MCF 10A (cell line): ENCODE data around the gene ADAM12. TPM values are rescaled to one million over a fixed set of nuclear protein-coding genes. Genes with fewer than 3 reads are reported as not detected.
"Not testable (repeated sequence)": the region's sequence is repeated elsewhere in the genome, so short reads cannot be mapped to it uniquely, and the experiment has no call there.

Experiments
- BruUV-seq: library from RNA; stranded (reverse); fragments of 400-500 nt; replicated peaks from 2 replicates; lab custom pipeline; 2021; lab: Mats Ljungman, UMichigan
- CTCF ChIA-PET: fragments of 300-600 bp; sonication (Branson Sonifier 250); formaldehyde crosslinking; extraction: SDS; loops from one replicate; lab custom pipeline; 2021; ENCODE audit warnings: antibody characterized with exemption, inconsistent platforms; lab: Yijun Ruan, JAX
- POLR2A ChIA-PET: fragments of 300-600, 350-650 bp; sonication (Branson Sonifier 250); formaldehyde crosslinking; extraction: SDS; loops from one replicate; lab custom pipeline; 2020; ENCODE audit warnings: antibody characterized with exemption, inconsistent platforms; lab: Yijun Ruan, JAX
- DNase-seq: peaks from one replicate; pipeline ENCODE4 v3.0.0-alpha.2; 2018; ENCODE audit not compliant: unreplicated experiment
- H3K27ac Mint-ChIP-seq: one replicate; pipeline ENCODE4 v1.8.0; 2022; ENCODE audit warnings: mild to moderate bottlenecking, low read depth, mixed read lengths; ENCODE audit not compliant: unreplicated experiment
- H3K27me3 Mint-ChIP-seq: one replicate; pipeline ENCODE4 v1.8.0; 2022; ENCODE audit warnings: mixed read lengths; ENCODE audit not compliant: insufficient read depth, unreplicated experiment
- H3K36me3 Mint-ChIP-seq: one replicate; pipeline ENCODE4 v1.8.0; 2022; ENCODE audit warnings: mild to moderate bottlenecking, moderate library complexity, mixed read lengths; ENCODE audit not compliant: insufficient read depth, unreplicated experiment
- H3K4me1 Mint-ChIP-seq: one replicate; pipeline ENCODE4 v1.8.0; 2022; ENCODE audit warnings: mixed read lengths; ENCODE audit not compliant: insufficient read depth, unreplicated experiment
- H3K4me3 Mint-ChIP-seq: one replicate; pipeline ENCODE4 v1.8.0; 2022; ENCODE audit warnings: mild to moderate bottlenecking, moderate library complexity, mixed read lengths; ENCODE audit not compliant: unreplicated experiment
- H3K9me3 Mint-ChIP-seq: one replicate; pipeline ENCODE4 v1.8.0; 2022; ENCODE audit warnings: mixed read lengths; ENCODE audit not compliant: unreplicated experiment
- intact Hi-C: fragments of 100-400 bp; cut with micrococcal nuclease; formaldehyde crosslinking; loops from 2 replicates; pipeline ENCODE4 v1.14.1; 2022
- total RNA-seq: library from RNA; stranded (reverse); gene quantifications from 2 replicates; pipeline ENCODE4 v1.2.3, GENCODE V29; 2022
- TF ChIP-seq, protein P1 (sequence below): fragments of 200-600 bp; IDR thresholded peaks from one replicate; pipeline ENCODE4 v1.8.0; 2022; ENCODE audit warnings: antibody characterized with exemption, mild to moderate bottlenecking; ENCODE audit not compliant: unreplicated experiment

Gene ADAM12
- total RNA-seq, 1 experiment from 2014 or later: 2.2 TPM

DNA sequence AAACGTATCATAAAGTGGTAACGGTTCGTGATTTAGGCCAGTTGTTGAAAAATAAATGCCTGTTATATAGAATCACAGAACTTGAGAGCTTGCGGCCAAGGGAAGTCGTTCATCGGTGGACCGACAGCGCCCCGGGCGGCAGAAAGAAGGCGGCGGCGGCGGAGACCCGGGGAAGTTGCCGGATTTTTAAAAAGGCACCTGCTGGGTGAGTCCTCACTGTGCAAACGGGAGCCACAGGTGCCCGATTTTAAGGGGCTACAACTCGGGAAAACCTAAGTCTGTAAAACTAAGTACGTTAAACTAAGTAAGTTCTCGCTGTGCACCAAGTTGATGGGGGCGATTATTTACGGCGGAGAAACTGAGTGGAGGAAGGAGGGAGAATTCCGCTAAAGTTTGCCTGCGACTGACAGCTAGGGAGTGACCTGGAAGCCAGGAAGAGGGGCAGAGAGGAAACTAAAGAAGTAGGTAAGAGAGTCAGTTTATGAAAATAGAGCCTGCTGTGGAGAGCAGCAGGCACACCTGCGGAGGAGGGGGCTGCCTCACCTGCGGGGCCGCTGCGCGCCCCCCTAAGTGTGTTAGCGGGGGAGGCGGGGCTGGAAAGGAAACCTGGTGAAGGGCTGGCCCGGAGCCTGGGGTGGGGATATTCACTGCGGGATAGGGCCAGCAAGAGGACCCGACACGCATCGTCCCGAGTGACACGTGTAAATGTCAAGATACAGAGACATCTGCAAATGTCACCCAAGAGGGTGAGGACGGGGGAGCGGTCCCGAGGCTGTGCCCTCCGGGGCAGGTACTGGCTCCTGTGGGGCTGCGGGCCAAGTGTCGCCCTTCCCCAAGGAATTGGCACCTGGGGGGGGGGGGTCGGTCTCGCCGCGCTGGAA, 996 bp downstream of the ADAM12 start:
- peak; percentile 78 for DNase-seq
- peaks cover 11% of the 10 kb centered on the region for H3K27me3 Mint-ChIP-seq
- peak overlapping the region; percentile 18 for H3K27ac Mint-ChIP-seq
- ChIA-PET POLR2A (interaction anchor here (0.6 kb wide), 1 partner anchor 358 kb away, joined by 3 read pairs; no protein-coding TSS in a partner anchor), CTCF (interaction anchor here (0.5 to 2.5 kb wide), 9 partner anchors 21 to 578 kb away, joined by 3 to 7 read pairs (median 4); no protein-coding TSS in a partner anchor)
- BruUV-seq: no TSS peak
- H3K4me1 Mint-ChIP-seq: peaks cover 9% of the 10 kb centered on the region
- no peaks in the 10 kb centered on the region for H3K9me3 Mint-ChIP-seq
- H3K36me3 Mint-ChIP-seq: no peaks in the 10 kb centered on the region
- intact Hi-C loops: loop anchor here (1.0 to 10.0 kb wide), 7 partner anchors 117 to 518 kb away; no protein-coding TSS in a partner anchor
- TF ChIP-seq, protein P1, sequence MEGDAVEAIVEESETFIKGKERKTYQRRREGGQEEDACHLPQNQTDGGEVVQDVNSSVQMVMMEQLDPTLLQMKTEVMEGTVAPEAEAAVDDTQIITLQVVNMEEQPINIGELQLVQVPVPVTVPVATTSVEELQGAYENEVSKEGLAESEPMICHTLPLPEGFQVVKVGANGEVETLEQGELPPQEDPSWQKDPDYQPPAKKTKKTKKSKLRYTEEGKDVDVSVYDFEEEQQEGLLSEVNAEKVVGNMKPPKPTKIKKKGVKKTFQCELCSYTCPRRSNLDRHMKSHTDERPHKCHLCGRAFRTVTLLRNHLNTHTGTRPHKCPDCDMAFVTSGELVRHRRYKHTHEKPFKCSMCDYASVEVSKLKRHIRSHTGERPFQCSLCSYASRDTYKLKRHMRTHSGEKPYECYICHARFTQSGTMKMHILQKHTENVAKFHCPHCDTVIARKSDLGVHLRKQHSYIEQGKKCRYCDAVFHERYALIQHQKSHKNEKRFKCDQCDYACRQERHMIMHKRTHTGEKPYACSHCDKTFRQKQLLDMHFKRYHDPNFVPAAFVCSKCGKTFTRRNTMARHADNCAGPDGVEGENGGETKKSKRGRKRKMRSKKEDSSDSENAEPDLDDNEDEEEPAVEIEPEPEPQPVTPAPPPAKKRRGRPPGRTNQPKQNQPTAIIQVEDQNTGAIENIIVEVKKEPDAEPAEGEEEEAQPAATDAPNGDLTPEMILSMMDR: peak; percentile 74
- peak overlapping the region; percentile 86 for H3K4me3 Mint-ChIP-seq

DNA sequence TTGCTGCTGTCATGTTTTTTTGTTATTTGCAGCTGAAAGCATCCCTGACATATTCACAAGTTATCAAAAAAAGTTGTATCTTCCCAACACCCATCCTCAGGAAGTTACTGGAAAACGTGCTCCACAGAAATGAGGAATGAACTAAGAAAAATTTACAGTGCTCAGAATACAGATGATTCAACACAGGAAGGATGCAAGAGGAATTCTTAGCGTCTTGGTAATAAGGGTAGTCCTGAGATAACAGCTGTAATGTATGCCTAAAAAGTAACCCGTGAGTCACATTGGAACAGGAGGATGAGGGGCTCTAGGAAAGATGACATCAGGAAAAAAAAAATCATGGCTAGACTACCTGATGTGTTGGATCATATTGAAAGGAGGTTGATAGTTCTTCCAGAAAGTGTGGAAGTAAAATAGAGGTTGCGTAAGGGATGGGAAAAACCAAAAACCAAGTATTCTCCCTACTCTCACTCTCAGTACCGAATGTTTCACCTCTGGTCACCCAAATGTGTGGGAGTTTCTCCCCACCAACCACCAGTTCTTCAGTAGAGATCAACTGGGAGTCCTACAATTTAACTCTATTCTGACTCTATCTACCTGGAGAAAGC, 3.9 kb downstream of the ADAM12 start:
- peaks cover 9% of the 10 kb centered on the region for H3K4me1 Mint-ChIP-seq
- no TSS peak for BruUV-seq
- CTCF ChIA-PET: interaction anchor here (0.8 to 1.4 kb wide), 2 partner anchors 10 to 450 kb away, joined by 3 to 5 read pairs; no protein-coding TSS in a partner anchor
- peak; percentile 37 for DNase-seq
- H3K9me3 Mint-ChIP-seq: no peaks in the 10 kb centered on the region
- no peak overlapping the region for H3K27ac Mint-ChIP-seq
- H3K27me3 Mint-ChIP-seq: peaks cover 11% of the 10 kb centered on the region
- POLR2A ChIA-PET: no interaction called here
- TF ChIP-seq, protein P1: no peak
- peaks cover 5% of the 10 kb centered on the region for H3K36me3 Mint-ChIP-seq
- H3K4me3 Mint-ChIP-seq: no peak overlapping the region
- intact Hi-C loops: loop anchor here (10.0 kb wide), 1 partner anchor 130 kb away; no protein-coding TSS in a partner anchor

DNA sequence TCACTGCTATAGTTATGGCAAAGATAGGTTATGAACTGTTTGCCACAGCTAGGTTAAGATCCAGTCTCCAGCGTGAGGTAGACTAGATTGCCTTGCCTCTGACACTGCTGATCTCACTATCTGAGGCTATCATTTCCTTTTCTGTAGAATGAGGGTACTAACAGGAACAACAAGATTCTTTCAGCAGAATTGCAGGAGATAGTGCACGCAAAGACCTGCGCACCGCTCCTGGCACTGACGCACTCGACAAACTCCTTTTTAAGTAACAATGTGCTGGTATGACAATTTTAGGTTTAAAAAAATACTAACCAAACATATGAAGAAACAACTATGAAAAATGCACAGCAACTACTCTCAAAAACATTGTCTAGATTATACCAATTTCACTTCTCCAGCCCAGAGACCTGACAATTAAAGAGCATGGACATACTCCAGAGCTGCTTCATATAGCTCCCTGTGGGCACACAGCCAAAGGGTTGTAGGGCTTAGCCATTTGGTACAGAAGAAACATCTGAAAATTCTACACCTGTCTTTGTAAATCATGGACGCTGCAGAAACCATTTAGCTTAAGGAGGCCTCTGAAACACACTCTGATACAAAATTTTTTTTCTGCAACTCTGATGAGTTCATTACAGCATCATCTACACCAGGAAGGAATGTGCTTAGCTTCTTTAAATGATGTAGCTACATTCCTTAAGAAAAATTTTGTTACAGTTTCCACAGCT, 7.8 kb downstream of the ADAM12 start:
- BruUV-seq: no TSS peak
- no peaks in the 10 kb centered on the region for H3K9me3 Mint-ChIP-seq
- H3K27ac Mint-ChIP-seq: no peak overlapping the region
- H3K4me1 Mint-ChIP-seq: peaks cover 11% of the 10 kb centered on the region
- intact Hi-C loops: loop anchor here (10.0 kb wide), 1 partner anchor 126 kb away; no protein-coding TSS in a partner anchor
- CTCF ChIA-PET: interaction anchor here (1.2 to 1.5 kb wide), 2 partner anchors 398 to 512 kb away, joined by 3 read pairs; no protein-coding TSS in a partner anchor
- TF ChIP-seq, protein P1: no peak
- DNase-seq: no peak
- POLR2A ChIA-PET: no interaction called here
- H3K27me3 Mint-ChIP-seq: no peaks in the 10 kb centered on the region
- H3K4me3 Mint-ChIP-seq: no peak overlapping the region
- H3K36me3 Mint-ChIP-seq: peaks cover 5% of the 10 kb centered on the region

DNA sequence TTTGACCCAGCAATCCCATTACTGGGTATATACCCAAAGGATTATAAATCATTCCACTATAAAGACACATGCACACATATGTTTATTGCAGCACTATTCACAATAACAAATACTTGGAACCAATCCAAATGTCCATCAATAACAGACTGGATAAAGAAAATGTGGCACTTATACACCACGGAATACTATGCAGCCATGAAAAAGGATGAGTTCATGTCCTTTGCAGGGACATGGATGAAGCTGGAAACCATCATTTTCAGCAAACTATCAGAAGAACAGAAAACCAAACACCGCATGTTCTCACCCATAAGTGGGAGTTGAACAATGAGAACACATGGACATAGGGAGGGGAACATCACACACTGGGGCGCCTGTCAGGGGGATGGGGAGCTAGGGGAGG, 9.1 kb downstream of the ADAM12 start:
- CTCF ChIA-PET, DNase-seq, H3K27ac Mint-ChIP-seq, H3K4me3 Mint-ChIP-seq, intact Hi-C loops, H3K9me3 Mint-ChIP-seq, H3K36me3 Mint-ChIP-seq, POLR2A ChIA-PET, BruUV-seq, H3K27me3 Mint-ChIP-seq: not testable (repeated sequence)
- H3K4me1 Mint-ChIP-seq: peaks cover 11% of the 10 kb centered on the region
